ENCODE data around the gene TLDC2. TPM values are rescaled to one million over a fixed set of nuclear protein-coding genes. Genes with fewer than 3 reads are reported as not detected.
"Not testable (repeated sequence)": the region's sequence is repeated elsewhere in the genome, so short reads cannot be mapped to it uniquely, and the experiment has no call there.

Gene TLDC2
- not detected for total RNA-seq
- long read RNA-seq, partial matches to known transcripts, result 0 of 2 reads
- long read RNA-seq, other reads (novel, unspliced or antisense), result 2 of 2 reads

DNA sequence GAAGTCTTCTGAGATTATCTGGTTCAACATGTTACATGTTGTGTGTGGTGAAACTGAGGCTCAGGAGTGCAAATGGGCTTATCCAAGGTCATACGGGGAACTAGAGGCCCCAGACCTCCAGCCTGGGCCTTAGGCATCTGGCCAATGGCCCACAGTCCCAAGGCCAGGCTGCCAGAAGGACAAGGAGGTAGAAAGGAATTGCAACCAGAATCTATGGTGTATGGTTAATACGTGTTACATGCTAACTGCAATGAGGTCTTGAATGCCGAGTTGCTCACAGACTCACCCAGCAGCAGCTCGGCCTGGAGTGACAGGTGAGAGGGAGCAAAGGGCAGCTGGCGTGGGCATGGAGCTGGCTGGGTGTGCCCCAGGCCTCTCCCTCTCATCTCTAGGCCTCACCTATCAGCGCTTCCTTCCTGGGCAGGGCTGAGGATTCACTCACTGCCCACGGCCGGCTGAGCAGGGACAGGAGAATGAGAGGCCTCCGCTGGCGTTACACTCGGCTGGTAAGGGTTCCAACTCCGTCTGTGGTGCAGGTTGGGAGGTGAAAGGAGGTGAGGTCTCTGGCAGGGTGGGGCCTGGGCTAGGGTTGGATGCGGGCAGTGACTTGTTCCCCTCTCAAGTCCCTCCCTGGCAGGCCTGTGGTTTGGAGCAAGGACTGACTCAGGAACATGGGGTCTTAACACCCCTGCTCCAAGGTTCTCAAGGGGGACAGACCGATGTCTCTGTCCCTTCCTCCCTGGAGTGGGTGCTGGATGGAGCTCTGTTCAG lies at the start of gene TLDC2:
TLDC2 (plus strand) TSS at position 437 of the 771 bp plus-strand sequence; CDS start at position 474, 37 bp downstream.
- DNase-seq (ENCODE audit: low spot score), result no peak

DNA sequence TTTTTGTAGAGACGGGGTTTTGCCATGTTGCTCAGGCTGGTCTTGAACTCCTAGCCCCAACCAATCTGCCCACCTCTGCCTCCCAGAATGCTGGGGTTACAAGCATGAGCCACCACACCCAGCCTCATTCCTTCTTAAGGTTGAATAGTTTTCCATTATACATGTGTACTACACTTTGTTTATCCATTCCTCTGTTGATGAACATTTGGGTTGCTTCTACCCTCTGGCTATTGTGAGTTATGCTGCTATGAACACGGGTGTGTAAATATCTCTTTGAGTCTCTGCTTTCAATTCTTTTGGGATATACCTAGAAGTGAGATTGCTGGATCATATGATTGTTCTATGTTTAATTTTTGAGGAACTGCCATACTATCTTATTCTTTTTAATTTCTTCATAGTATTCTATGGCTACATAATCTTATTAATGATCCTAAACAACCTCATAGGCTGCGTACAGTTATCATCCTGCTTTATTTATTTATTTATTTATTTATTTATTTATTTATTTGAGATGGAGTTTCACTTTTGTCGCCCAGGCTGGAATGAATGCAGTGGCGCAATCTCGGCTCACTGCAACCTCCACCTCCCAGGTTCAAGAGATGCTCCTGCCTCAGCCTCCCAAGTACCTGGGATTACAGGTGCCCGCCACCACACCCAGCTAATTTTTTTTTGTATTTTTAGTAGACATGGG lies 49.2 kb upstream of the TLDC2 start:
- DNase-seq (ENCODE audit: low spot score), result no peak

DNA sequence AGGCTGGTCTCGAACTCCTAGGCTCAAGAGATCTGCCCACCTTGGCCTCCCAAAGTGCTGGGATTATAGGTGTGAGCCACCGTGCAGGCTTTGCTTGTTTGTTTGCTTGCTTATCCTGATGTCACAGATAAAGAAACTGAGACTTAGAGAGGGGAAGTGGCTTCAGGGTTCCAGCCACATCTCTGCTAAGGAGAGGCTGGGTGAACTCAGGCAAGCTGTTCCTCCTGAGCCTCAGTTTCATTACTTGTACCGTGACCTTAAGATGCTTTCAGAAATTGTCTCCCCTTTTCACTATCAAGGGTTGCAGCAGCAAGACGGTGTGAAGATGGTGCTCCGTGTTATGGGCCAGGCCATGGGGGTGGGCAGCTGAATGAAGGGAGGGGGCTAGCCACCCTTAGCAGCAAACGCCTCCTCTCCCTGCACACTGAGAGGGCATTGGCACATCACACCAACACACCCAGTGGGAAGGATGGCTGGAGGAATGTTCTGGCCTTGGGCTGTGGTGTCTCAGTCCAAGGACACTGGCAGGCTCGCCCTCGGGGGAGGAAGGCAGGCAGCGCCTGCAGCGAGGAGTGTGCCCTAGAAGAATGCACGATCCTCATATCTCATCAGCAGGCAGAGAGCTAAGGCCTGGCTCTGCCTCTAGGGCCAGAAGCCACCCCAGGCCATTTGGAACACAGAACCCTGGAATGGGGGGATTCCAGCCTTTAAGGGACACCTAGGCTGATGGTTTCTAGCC lies 48.2 kb upstream of the TLDC2 start:
- DNase-seq (ENCODE audit: low spot score), result no peak

DNA sequence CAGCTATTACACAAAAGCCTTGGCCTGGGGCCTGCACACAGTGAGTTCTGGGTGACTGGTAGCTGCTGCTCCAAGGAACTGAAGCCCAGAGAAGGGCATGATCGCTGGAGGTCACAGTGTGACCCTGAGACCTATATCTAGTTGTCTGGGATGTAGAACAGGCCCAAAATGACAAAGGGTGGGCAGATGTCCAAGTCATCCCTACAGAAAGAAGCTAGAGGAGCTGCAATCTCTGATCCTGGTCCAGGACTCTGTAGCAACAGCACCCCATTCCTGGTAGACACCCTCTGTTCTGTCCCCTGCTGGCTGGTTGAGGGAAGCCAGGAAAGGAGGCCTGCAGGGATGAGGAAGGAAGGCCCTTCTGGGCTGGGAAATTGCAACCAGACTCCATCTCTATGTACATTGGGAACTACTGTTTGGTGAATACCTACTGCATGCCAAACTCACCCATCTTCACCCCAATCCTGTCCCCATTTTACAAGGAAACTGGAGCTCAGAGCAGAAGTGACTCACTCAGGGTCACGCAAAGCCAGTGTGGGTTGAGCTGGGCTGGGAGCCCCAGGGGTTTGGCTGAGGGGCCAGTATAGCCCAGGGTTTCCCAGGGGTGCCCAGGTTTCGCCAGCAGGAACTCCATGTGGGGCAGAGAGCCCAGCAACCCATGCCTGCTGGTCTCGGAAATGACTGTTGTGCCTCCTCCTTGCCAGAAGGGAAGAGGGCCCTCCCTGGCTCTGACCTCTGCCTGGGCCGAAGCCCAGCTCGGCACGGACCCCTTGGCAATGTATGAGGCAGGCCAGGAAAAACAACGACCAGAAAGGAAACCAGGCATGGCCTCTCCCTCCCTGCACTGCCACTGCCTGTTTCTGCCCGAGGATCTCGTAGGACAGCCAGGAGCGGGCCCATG lies 44.9 kb upstream of the TLDC2 start:
- no peak for DNase-seq (ENCODE audit: low spot score)

DNA sequence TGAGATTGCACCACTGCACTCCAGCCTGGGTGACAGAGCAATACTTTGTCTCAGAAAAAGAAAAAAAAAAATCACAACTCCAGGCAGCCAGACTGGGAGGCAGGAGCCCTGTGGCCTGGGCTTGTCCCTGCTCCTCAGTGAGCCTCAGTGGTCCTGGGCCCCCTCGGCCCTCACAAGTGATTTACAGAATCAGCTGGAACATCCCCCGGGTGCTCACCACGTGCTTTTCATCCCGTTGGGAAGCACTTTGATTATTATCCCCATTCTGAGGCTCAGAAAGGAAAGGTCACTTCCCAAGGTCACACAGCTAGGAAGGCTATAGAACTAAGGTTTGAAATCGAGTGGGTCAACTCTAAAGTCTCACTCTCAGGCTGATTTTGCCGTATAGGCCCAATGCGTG lies 43.1 kb upstream of the TLDC2 start:
- DNase-seq (ENCODE audit: low spot score), result no peak

DNA sequence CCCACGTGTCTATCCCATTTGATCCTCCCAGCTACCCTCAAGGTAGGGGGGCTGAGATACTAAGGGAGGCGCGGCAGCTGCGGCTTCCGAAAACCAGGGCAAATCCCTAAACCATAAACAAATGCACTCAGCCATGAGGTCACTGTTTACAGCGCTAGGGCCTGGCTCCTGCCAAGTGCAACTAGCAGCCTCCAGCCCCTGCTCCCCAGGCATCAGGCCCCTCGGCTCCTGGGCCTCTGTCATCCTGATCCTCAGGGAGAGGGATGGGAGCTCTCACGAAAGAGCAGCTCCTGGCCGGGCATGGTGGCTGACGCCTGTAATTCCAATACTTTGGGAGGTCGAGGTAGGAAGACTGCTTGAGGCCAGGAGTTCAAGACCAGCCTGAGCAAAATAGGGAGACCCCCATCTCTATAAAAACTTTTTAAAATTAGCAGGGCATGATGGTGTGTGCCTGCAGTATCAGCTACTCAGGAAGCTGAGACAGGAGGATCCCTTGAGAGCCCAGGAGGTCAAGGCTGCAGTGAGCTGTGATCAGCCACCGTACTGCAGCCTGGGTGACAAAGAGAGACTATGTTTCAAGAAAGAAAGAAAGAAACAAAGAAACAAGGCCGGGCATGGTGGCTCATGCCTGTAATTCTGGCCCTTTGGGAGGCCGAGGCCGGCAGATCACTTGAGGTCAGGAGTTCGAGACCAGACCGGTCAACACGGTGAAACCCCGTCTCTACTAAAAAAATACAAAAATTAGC lies 42.5 kb upstream of the TLDC2 start:
- DNase-seq (ENCODE audit: low spot score), result no peak

DNA sequence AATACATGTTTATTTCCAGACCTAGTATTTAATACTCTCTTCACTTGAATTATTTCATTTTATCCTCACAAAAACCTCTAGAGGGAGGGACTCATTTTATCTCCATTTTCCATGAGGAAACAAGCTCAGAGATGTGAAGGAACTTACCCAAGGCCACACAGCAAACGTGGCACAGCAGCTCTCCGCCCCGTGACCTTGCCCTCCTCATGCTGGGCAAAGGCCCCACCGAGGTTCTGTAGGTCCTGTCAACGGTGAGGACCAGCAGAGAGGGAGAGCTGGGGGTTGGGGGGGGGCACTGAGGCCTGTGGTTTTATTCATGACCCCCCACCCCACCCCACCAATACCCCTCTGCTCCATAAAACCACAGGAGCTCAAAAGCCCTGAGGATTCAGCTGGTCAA lies 40.9 kb upstream of the TLDC2 start:
- DNase-seq (ENCODE audit: low spot score), result no peak

DNA sequence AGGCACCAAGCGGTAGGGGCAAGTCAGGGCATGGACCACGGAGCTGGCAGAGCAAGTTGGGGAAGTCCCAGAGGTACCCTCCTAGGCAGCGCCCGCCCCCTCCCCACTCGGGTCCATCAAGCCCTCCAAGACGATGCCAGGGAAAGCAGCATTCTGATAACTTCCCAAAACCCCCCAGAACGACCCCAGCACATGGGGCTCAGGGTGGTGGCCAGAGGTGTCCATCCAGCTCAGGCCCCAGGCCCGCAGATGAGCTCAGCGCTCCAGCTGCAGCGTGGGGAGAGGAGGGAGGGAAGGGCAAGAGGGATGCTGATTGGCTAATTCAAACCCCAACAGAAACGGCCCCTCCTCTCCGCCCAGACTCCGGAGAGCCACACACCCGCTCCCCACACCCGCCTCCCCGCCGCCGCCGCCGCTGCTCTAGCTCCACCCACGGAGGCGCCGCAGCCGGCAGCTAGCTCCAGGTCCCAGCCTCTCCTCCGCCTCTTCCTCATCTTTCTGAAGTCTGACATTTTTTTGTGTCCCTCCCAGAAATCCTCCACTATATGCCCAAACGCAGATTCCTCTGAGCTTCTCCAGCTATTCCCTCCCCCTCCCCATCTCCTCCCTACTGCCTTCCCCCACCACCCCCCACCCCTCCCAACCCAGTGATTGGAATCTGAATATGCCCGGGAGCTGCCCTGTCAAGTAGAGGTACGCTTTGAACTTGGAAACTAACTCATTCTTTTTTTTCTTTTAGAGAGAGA lies 40.3 kb upstream of the TLDC2 start:
- DNase-seq (ENCODE audit: low spot score), result peak; percentile 96

DNA sequence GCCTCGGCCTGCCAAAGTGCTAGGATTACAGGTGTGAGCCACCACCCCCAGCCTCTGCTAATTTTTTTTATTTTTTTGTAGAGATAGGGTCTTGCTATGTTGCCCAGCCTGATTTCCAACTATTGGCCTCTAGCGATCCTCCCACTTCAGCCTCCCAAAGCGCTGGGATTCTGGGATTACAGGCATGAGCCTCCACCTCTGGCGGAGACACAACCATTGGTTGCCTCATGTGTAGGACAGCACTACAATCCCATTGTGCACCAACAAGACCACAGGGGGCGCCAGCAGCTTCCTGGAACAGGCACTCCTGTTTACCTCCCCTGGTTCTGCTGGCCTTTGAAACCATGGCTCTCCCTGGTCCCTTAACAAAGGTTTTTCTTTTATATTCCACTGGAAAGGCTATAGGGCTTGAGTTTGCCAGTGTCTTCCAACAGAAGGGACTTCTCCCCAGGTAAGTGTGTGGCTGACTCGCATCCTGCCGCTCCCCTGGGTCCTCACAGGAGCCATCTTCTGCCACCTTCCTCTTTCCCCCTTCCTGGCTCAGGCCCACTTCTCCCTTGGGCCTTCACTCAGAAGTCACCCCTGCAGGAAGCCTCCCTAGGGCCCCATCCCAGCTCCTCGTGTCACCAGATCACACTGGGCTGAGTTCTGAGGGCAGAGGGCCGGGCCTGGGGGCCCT lies 39.2 kb upstream of the TLDC2 start:
- DNase-seq (ENCODE audit: low spot score), result no peak

DNA sequence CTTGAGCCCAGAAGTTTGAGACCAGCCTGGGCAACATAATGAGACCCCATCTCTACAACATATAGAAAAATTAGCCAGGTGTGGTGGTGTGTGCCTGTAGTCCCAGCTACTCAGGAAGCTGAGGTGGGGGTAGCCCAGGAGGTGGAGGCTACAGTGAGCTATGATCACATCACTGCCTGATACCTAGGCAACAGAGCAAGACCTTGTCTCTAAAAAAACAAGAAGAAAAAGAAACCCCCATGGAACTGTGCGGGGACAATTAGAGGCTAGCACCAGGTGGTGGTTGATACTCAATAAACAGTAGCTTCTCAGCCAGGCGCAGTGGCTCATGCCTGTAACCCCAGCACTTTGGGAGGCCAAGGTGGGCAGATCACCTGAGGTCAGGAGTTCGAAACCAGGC lies 37.6 kb upstream of the TLDC2 start:
- DNase-seq (ENCODE audit: low spot score), result not testable (repeated sequence)

DNA sequence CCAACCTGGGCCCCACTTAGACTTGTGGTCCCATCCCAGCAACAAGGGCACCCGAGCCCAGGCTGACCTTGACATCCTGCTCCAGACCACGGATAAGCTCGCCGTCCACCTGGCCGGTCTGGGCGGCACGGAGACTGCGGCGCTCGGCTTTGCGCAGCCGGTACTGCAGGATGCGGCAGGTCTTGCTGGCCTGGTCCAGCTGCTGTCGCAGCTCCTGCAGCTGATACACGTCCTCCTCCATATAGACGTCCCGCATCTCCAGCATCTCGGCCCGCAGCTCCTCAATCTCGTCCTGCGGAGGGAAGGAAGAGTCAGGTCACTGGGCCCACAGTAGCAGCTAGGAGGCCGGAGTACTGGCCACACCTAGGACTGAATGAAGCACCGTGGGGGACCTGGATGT lies 36.8 kb upstream of the TLDC2 start:
- no peak for DNase-seq (ENCODE audit: low spot score)

DNA sequence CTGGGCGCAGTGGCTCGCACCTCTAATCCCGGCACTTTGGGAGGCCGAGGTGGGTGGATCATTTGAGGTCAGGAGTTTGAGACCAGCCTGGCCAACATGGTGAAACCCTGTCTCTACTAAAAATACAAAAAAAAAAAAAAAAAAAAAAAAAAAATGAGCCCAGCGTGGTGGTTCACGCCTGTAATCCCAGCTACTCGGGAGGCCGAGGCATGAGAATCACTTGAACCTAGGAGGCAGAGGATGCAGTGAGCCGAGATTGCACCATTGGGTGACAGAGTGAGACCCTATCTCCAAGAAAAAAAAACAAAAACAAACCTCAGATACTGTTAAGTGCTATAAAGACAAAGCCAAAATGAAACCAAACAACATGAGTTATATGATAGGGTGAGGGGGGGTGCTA lies 34.9 kb upstream of the TLDC2 start:
- DNase-seq (ENCODE audit: low spot score), result not testable (repeated sequence)

DNA sequence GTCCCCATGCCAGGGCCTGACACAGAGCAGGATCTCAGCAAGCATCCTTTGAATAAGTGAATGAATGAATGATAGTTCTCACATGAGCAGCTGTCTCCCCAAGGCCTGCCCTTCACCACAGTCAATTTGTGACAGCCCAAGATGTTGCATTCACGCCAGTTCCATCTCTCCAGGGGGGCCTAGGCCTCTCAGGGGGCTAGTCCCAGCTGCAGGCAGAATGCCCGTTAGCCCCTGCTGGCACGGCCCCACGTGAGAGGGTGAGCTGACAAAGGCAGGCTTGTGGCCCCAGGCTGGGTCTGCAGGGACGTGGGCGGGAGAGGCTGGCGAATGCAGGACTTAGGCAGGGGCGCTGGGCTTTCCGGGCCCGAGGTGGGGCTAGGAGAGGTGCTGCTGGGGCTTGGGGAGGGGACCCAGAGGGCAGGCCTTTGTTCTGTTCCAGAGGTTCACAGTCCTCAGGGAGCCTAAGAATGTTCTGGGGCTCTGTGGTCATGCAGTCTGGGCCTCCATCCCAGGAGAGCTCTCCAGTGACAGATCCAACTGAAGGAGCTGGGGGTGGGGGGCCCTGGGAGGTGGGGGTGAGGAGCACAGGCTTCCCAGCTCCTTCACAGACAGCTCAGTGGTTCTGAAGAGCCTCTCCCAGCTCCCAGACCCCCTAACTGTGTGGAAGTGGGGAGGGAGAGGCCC lies 30.5 kb upstream of the TLDC2 start:
- no peak for DNase-seq (ENCODE audit: low spot score)

DNA sequence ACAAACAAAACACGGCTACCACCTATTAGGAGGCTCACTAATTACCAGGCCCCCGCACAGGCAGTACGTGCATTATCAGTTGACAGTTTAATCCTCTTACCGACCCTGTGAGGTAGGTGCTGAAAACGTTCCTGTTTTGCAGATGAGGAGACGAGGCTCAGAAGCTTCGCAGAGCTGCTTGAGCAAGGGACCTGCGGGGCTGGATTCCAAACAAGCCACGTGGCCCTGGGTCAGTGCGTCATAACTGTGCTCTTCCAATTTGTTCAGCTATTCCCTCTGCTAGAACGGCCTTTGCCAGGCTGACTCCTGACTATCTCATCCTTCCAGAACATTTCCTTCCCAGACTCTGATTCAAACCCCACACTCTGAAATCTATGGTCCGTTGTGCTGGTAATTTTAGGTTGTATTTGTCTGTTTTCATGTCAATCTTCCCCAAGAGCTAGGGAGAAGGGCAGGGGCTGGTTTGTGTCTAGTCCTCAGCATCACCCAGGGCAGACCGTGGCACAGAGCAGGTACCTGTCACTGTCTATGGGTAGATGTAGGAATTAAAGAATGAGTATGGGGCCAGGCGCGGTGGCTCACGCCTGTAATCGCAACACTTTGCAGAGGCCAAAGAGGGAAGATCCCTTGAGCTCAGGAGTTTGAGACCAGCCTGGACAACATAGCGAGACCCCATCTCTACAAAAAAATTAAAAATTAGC lies 28.8 kb upstream of the TLDC2 start:
- DNase-seq (ENCODE audit: low spot score), result no peak

DNA sequence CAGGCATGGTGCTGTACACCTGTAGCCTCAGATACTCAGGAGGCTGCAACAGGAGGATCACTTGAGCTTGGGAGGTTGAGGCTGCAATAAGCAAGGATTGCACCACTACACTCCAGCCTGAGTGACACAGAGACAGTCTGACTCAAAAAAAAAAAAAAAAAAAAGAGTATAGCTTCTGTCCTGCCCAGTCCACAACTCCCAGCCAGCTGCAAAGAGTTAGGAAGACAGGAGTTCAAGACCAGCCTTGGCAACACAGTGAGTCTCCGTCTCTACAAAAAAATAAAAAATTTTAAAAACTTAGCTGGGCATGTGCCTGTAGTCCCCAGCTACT lies 28.3 kb upstream of the TLDC2 start:
- DNase-seq (ENCODE audit: low spot score), result no peak

DNA sequence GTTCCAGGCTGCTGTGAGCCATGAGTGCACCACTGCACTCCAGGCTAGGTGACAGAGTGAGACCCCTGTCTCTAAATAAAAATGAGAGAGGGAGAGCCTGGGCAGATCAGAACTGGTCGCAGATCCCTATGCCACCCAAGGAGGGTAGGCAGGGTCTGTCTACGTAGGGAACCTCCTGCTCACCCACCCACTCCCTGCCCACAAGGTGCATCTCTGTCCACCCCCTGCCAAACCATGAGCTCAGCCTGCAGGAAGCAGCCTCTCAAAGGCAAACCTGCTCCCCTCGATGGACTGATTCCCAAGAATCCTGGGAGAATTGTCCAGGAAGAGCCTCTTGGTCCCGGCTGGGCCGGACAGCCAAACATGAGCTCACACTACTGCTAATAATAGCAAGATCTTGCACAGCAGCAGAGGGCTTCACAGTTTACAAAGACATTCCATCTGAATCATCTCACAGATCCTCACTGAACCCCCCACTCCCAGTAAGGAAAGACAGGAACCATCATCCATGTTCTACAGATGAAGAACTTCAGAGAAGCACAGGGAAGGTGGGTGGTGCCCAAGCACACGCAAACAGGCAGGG lies 27.8 kb upstream of the TLDC2 start:
- DNase-seq (ENCODE audit: low spot score), result no peak

DNA sequence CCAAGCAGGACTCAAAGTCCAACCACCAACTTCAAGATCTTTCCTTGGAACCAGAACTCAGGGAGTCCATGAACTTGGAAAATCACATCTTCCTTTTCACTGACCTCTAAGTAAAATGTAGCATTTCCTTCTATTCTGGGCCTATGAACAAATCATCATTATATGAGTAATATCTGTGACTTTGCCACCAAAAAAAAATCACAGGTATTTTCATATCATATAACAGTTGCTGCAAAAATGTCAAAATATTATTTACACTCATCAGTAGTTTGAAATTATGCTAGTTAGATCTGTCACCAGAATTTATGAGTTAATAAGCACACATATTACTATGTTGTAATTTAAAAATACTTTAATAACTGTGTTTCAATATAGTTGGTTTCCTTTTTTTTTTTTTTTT lies 27.3 kb upstream of the TLDC2 start:
- DNase-seq (ENCODE audit: low spot score), result no peak
